WTC11 (cell line): ENCODE data around the gene STX18. TPM values are rescaled to one million over a fixed set of nuclear protein-coding genes. Genes with fewer than 3 reads are reported as not detected.

Source experiments
- ATAC-seq: fragments of 200-7000 bp; cut with Tn5 transposase; 2 replicates; pipeline ENCODE4 v1.10.0; 2021; ENCODE audit warnings: mild to moderate bottlenecking, moderate library complexity
- CTCF ChIA-PET: fragments of 300-600 bp; sonication (Branson Sonifier 250); formaldehyde crosslinking; loops from one replicate; lab custom pipeline; 2021; ENCODE audit warnings: antibody characterized with exemption; lab: Charles Lee
- POLR2A ChIA-PET: fragments of 350-600 bp; sonication (Branson Sonifier 250); formaldehyde crosslinking; loops from one replicate; lab custom pipeline; 2021; ENCODE audit warnings: antibody characterized with exemption; lab: Charles Lee
- DNase-seq: peaks from one replicate; pipeline ENCODE4 v3.0.0; 2021; ENCODE audit warnings: low spot score
- H3K27ac Mint-ChIP-seq: 2 replicates; pipeline ENCODE4 v1.8.0; 2021; ENCODE audit warnings: mixed read lengths
- H3K27me3 Mint-ChIP-seq: 2 replicates; pipeline ENCODE4 v1.8.0; 2021; ENCODE audit warnings: low read depth, mild to moderate bottlenecking, moderate library complexity, mixed read lengths
- H3K36me3 Mint-ChIP-seq: 2 replicates; pipeline ENCODE4 v1.8.0; 2021; ENCODE audit warnings: mixed read lengths
- H3K4me1 Mint-ChIP-seq: 2 replicates; pipeline ENCODE4 v1.8.0; 2022; ENCODE audit warnings: mixed read lengths
- H3K4me3 Mint-ChIP-seq: 2 replicates; pipeline ENCODE4 v1.8.0; 2021; ENCODE audit warnings: mild to moderate bottlenecking, moderate library complexity, mixed read lengths
- H3K9me3 Mint-ChIP-seq: 2 replicates; pipeline ENCODE4 v1.8.0; 2021; ENCODE audit warnings: mixed read lengths
- CBFB ChIP-seq: sonication (generic); formaldehyde crosslinking; IDR thresholded peaks from 2 replicates; pipeline ENCODE4 v1.8.1; 2022; ENCODE audit warnings: mild to moderate bottlenecking, low read depth, missing genetic modification reagents
- CREB1 ChIP-seq: sonication (generic); formaldehyde crosslinking; IDR thresholded peaks from 2 replicates; pipeline ENCODE4 v1.8.0; 2023; ENCODE audit warnings: mild to moderate bottlenecking, missing genetic modification reagents
- ELF4 ChIP-seq: sonication (generic); formaldehyde crosslinking; IDR thresholded peaks from 2 replicates; pipeline ENCODE4 v1.8.1; 2022; ENCODE audit warnings: low read depth, mild to moderate bottlenecking, moderate library complexity, missing genetic modification reagents
- EMX1 ChIP-seq: fragments of 250-450 bp; sonication (Bioruptor Pico); IDR thresholded peaks from 2 replicates; pipeline ENCODE4 v1.8.0; 2021; ENCODE audit warnings: mild to moderate bottlenecking
- FOXK1 ChIP-seq: sonication (generic); formaldehyde crosslinking; IDR thresholded peaks from 2 replicates; pipeline ENCODE4 v1.8.0; 2022; ENCODE audit warnings: mild to moderate bottlenecking, moderate library complexity, missing genetic modification reagents
- HMGA2 ChIP-seq: fragments of 250-450 bp; sonication (Bioruptor Pico); IDR thresholded peaks from 2 replicates; pipeline ENCODE4 v1.4.0; 2021; ENCODE audit warnings: mild to moderate bottlenecking, moderate library complexity
- MYBL2 ChIP-seq: sonication (generic); formaldehyde crosslinking; IDR thresholded peaks from 2 replicates; pipeline ENCODE4 v1.8.1; 2023; ENCODE audit warnings: mild to moderate bottlenecking, moderate library complexity, missing genetic modification reagents
- OVOL2 ChIP-seq: fragments of 250-450 bp; sonication (Bioruptor Pico); IDR thresholded peaks from 2 replicates; pipeline ENCODE4 v1.9.0; 2021; ENCODE audit warnings: mild to moderate bottlenecking, borderline replicate concordance
- ZNF138 ChIP-seq: sonication (generic); formaldehyde crosslinking; conservative IDR thresholded peaks from 2 replicates; pipeline ENCODE4 v1.8.1; 2022; ENCODE audit warnings: mild to moderate bottlenecking, moderate library complexity, missing genetic modification reagents
- ZNF396 ChIP-seq: fragments of 250-450 bp; sonication (Bioruptor Pico); IDR thresholded peaks from 2 replicates; pipeline ENCODE4 v1.8.0; 2021; ENCODE audit warnings: mild to moderate bottlenecking, moderate library complexity, borderline replicate concordance
- ZNF416 ChIP-seq: fragments of 250-450 bp; sonication (Bioruptor Pico); IDR thresholded peaks from 2 replicates; pipeline ENCODE4 v1.9.0; 2021; ENCODE audit warnings: mild to moderate bottlenecking, inconsistent platforms
- total RNA-seq: library from RNA; stranded (reverse); gene quantifications from 3 replicates; pipeline ENCODE4 v1.2.3, GENCODE V29; 2021
- TF ChIP-seq, protein P1 (sequence below): sonication (generic); formaldehyde crosslinking; IDR thresholded peaks from 2 replicates; pipeline ENCODE4 v1.8.1; 2022; ENCODE audit warnings: mild to moderate bottlenecking, missing genetic modification reagents, moderate library complexity, borderline replicate concordance
- TF ChIP-seq, protein P2 (sequence below): fragments of 250-450 bp; sonication (Bioruptor Pico); IDR thresholded peaks from 2 replicates; pipeline ENCODE4 v1.9.0; 2021; ENCODE audit warnings: mild to moderate bottlenecking
- TF ChIP-seq, protein P3 (sequence below): fragments of 250-450 bp; sonication (Bioruptor Pico); IDR thresholded peaks from 2 replicates; pipeline ENCODE4 v1.9.0; 2021; ENCODE audit warnings: moderate library complexity, mild to moderate bottlenecking, inconsistent platforms, borderline replicate concordance
- TF ChIP-seq, protein P4 (sequence below): sonication (generic); formaldehyde crosslinking; conservative IDR thresholded peaks from 2 replicates; pipeline ENCODE4 v1.8.1; 2022; ENCODE audit warnings: mild to moderate bottlenecking, missing genetic modification reagents
- TF ChIP-seq, protein P5 (sequence below): sonication (generic); formaldehyde crosslinking; IDR thresholded peaks from 2 replicates; pipeline ENCODE4 v1.8.0; 2022; ENCODE audit warnings: mild to moderate bottlenecking, missing genetic modification reagents
- TF ChIP-seq, protein P6 (sequence below): sonication (generic); formaldehyde crosslinking; IDR thresholded peaks from 2 replicates; pipeline ENCODE4 v1.8.0; 2023; ENCODE audit warnings: missing genetic modification reagents
- TF ChIP-seq, protein P7 (sequence below): fragments of 250-450 bp; sonication (Bioruptor Pico); IDR thresholded peaks from 2 replicates; pipeline ENCODE4 v1.9.0; 2021; ENCODE audit warnings: mild to moderate bottlenecking
- TF ChIP-seq, protein P8 (sequence below): sonication (generic); formaldehyde crosslinking; IDR thresholded peaks from 2 replicates; pipeline ENCODE4 v1.8.1; 2023; ENCODE audit warnings: mild to moderate bottlenecking, missing genetic modification reagents, moderate library complexity

Gene STX18
- total RNA-seq, 1 experiment from 2014 or later, result 16.9 TPM

DNA sequence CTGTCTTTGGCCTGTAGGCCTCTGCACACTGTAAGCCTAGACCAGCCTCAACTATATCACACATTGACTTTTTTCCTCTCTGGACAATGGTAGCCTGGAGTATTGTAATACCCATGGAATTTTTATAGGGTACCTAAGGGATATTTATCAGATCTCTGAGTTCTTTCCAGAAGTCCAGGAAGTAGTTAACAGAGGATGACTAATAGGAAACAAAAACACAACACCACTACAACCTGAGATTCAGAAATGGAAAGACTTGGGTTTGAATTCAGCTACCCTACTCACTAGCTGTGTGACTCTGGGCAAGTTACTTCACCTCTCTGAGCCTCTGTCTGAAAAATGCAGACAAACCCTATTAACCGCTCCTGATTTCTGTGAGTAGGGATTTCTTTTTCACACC lies 7.7 kb upstream of the STX18 start:
- no peaks in the 10 kb centered on the region for H3K27me3 Mint-ChIP-seq
- ChIA-PET POLR2A (no interaction called here), CTCF (no interaction called here)
- no peak overlapping the region for H3K4me3 Mint-ChIP-seq
- DNase-seq (no peak), ATAC-seq (no peak)
- no peaks in the 10 kb centered on the region for H3K4me1 Mint-ChIP-seq
- TF ChIP-seq, protein P1, sequence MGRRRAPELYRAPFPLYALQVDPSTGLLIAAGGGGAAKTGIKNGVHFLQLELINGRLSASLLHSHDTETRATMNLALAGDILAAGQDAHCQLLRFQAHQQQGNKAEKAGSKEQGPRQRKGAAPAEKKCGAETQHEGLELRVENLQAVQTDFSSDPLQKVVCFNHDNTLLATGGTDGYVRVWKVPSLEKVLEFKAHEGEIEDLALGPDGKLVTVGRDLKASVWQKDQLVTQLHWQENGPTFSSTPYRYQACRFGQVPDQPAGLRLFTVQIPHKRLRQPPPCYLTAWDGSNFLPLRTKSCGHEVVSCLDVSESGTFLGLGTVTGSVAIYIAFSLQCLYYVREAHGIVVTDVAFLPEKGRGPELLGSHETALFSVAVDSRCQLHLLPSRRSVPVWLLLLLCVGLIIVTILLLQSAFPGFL, result no peak
- TF ChIP-seq CBFB (CRISPR knock-in tag) (no peak), MYBL2 (no peak), FOXK1 (CRISPR knock-in tag) (no peak), OVOL2 (CRISPR knock-in tag) (no peak), CREB1 (CRISPR knock-in tag) (no peak), ZNF416 (no peak), EMX1 (CRISPR knock-in tag) (no peak), ZNF396 (no peak), HMGA2 (CRISPR knock-in tag) (no peak), ELF4 (CRISPR knock-in tag) (no peak), ZNF138 (CRISPR knock-in tag) (no peak)
- TF ChIP-seq, protein P2, sequence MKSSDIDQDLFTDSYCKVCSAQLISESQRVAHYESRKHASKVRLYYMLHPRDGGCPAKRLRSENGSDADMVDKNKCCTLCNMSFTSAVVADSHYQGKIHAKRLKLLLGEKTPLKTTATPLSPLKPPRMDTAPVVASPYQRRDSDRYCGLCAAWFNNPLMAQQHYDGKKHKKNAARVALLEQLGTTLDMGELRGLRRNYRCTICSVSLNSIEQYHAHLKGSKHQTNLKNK (CRISPR knock-in tag), result no peak
- TF ChIP-seq, protein P3, sequence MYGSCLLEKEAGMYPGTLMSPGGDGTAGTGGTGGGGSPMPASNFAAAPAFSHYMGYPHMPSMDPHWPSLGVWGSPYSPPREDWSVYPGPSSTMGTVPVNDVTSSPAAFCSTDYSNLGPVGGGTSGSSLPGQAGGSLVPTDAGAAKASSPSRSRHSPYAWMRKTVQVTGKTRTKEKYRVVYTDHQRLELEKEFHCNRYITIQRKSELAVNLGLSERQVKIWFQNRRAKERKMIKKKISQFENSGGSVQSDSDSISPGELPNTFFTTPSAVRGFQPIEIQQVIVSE (CRISPR knock-in tag), result no peak
- TF ChIP-seq, protein P4, sequence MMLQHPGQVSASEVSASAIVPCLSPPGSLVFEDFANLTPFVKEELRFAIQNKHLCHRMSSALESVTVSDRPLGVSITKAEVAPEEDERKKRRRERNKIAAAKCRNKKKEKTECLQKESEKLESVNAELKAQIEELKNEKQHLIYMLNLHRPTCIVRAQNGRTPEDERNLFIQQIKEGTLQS (CRISPR knock-in tag), result no peak
- TF ChIP-seq, protein P5, sequence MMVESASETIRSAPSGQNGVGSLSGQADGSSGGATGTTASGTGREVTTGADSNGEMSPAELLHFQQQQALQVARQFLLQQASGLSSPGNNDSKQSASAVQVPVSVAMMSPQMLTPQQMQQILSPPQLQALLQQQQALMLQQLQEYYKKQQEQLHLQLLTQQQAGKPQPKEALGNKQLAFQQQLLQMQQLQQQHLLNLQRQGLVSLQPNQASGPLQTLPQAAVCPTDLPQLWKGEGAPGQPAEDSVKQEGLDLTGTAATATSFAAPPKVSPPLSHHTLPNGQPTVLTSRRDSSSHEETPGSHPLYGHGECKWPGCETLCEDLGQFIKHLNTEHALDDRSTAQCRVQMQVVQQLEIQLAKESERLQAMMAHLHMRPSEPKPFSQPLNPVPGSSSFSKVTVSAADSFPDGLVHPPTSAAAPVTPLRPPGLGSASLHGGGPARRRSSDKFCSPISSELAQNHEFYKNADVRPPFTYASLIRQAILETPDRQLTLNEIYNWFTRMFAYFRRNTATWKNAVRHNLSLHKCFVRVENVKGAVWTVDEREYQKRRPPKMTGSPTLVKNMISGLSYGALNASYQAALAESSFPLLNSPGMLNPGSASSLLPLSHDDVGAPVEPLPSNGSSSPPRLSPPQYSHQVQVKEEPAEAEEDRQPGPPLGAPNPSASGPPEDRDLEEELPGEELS (CRISPR knock-in tag), result no peak
- TF ChIP-seq, protein P6, sequence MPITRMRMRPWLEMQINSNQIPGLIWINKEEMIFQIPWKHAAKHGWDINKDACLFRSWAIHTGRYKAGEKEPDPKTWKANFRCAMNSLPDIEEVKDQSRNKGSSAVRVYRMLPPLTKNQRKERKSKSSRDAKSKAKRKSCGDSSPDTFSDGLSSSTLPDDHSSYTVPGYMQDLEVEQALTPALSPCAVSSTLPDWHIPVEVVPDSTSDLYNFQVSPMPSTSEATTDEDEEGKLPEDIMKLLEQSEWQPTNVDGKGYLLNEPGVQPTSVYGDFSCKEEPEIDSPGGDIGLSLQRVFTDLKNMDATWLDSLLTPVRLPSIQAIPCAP (CRISPR knock-in tag), result no peak
- TF ChIP-seq, protein P7, sequence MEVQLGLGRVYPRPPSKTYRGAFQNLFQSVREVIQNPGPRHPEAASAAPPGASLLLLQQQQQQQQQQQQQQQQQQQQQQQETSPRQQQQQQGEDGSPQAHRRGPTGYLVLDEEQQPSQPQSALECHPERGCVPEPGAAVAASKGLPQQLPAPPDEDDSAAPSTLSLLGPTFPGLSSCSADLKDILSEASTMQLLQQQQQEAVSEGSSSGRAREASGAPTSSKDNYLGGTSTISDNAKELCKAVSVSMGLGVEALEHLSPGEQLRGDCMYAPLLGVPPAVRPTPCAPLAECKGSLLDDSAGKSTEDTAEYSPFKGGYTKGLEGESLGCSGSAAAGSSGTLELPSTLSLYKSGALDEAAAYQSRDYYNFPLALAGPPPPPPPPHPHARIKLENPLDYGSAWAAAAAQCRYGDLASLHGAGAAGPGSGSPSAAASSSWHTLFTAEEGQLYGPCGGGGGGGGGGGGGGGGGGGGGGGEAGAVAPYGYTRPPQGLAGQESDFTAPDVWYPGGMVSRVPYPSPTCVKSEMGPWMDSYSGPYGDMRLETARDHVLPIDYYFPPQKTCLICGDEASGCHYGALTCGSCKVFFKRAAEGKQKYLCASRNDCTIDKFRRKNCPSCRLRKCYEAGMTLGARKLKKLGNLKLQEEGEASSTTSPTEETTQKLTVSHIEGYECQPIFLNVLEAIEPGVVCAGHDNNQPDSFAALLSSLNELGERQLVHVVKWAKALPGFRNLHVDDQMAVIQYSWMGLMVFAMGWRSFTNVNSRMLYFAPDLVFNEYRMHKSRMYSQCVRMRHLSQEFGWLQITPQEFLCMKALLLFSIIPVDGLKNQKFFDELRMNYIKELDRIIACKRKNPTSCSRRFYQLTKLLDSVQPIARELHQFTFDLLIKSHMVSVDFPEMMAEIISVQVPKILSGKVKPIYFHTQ (CRISPR knock-in tag), result no peak
- TF ChIP-seq, protein P8, sequence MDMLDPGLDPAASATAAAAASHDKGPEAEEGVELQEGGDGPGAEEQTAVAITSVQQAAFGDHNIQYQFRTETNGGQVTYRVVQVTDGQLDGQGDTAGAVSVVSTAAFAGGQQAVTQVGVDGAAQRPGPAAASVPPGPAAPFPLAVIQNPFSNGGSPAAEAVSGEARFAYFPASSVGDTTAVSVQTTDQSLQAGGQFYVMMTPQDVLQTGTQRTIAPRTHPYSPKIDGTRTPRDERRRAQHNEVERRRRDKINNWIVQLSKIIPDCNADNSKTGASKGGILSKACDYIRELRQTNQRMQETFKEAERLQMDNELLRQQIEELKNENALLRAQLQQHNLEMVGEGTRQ (CRISPR knock-in tag), result no peak
- H3K9me3 Mint-ChIP-seq, result peaks cover 6% of the 10 kb centered on the region
- peaks cover 78% of the 10 kb centered on the region for H3K36me3 Mint-ChIP-seq
- H3K27ac Mint-ChIP-seq, result no peak overlapping the region
